ENCODE measurements around the gene LIPT2.
"Not testable (repeated sequence)": the region's sequence is repeated elsewhere in the genome, so short reads cannot be mapped to it uniquely, and the experiment has no call there.

LIPT2 gene

DNA sequence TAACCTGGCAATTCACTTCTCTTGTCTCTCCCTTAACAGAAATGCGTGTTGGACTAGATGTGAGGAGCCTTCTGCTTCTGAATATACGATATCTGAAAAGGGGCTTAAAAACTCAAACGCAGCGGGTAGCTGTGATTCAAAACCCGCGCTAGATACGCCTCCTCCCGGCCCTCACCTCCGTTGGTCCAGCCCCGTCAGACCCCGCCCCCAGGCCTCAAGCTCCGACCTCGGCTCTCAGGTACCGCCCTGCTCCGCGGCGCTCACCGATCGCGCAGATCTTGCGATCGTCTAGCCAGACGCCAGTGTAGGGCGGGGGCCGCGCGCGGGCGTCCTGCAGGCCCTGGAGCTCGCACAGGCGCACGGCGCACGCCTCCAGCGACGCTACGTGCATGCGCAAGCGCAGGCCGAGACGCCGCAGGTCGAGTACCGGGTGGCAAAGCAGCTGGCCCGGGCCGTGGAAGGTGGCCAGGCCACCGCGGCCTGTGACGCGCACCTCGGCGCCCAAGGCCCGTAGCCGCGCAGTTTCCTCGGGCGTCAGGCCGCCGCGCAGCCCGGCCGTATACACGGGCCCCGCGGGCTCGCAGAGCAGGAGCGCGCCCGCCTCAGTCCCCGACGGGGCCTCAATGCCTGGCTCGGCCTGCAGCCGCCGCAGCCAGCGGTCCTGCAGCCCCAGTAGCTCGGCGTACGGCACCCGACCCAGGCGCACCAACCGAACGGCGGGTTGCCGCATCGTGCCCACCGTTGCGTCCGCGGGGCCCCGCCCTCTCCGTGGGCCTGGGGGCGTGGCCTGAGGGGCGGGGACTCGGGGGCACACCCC lies at the start of gene LIPT2:
Gene LIPT2 (minus strand): TSS at position 751 of the 817 bp plus-strand sequence. CDS start 21 bp downstream, at position 730.
- peak; percentile 90 for DNase-seq

DNA sequence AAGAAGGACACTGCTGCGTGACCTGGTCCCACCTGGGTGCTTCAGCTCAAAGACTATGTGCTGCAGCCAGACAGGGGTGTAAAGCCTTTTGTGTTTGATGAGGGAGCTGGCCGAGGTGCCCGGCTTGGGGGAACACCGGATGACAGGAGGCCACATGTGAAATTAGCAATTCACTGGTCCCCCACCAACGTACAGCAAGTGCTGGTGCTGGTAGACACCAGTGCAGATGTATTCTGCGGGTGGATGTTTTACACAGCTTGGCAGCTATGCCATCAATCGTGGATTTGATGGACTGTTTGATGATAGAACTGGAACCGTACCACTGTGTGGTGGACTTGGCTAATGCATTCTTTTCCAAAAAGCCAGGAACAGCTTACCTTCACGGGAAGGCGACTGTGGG lies 47.9 kb upstream of the LIPT2 start:
- DNase-seq: no peak

DNA sequence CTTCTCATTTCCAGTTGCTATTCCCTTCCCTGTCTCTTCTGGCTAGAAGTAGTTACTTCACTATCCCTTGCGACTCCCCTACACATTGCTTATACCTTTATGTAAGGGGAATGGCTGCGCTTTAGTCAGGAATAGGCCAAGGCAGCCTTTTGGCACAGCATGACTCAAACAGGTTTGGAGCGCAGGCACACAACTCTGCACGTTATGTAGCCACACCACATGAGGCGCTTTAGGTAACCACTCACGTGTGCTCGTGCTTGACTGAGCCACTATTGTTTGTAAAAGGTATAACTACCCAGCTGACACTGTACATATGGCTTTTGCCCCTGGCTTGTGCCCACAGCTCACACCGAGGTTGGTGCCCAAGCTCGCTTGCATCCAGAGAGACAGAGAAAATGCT lies 46.7 kb upstream of the LIPT2 start:
- DNase-seq: no peak

DNA sequence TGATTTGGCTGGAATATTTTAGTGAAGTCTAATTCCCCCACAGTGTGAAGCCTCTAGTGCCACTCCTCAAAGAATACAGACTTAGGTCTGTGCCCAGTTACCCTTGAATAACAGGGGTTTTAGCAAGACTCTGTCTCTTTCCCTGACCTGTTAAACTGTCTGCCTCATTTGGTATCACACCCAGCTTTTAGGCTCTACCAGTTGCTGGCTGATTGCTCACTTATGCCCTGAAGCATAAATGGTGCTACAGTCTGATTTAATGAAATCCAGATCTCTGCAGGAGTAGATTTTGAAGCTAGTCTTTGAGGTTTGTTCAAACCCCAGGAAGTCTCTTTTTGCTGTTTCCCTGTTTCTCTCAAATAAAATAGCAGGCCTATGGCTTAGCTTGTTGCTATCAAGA lies 45.2 kb upstream of the LIPT2 start:
- no peak for DNase-seq

DNA sequence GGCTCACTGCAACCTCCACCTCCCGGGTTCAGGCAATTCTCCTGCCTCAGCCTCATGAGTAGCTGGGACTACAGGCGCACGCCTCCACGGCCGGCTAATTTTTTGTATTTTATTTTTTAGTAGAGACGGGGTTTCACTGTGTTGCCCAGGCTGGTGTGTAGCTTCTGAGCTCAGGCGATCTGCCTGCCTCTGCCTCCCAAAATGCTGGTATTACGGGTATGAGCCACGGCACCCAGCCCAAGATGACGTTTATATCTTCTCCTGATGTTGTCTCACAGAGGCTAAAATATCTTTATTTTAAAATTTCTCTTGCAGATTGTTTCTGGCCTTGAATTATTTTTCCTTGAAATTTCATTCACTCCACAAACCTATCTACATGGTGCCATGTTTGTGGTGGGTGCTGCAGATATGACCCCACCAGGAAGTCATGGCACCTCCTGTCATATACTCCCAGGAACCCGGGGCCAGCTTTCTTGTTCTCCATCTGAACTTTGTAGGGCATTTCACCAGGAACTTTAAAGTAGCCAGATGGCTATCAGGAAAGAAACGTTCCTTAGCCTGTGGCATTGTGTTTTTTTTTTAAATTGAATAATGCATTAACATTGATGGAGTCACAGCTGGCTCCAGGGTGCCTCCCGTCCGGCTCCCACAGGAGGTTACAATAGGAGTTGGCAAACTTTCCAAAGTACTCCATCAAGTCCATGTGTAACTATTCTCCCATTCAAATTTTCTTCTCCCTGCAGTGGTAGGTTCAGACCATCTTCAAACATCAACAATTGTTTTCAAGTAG lies 42.0 kb upstream of the LIPT2 start:
- no peak for DNase-seq

DNA sequence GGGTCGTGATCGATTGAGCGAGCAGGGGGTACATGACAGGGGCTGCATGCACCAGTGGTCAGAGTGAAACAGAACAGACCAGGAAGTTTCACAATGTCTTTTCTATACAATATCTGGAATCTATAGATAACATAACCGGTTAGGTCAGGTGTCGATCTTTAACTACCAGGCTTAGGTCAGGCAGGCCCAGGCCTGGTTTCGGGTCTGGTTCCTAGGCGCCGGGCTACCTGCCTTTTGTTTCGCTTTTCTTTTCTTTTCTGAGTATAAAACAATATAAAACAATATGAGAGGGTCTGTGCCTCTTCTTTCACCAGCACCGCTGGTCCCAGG lies 41.4 kb upstream of the LIPT2 start:
- DNase-seq: not testable (repeated sequence)

DNA sequence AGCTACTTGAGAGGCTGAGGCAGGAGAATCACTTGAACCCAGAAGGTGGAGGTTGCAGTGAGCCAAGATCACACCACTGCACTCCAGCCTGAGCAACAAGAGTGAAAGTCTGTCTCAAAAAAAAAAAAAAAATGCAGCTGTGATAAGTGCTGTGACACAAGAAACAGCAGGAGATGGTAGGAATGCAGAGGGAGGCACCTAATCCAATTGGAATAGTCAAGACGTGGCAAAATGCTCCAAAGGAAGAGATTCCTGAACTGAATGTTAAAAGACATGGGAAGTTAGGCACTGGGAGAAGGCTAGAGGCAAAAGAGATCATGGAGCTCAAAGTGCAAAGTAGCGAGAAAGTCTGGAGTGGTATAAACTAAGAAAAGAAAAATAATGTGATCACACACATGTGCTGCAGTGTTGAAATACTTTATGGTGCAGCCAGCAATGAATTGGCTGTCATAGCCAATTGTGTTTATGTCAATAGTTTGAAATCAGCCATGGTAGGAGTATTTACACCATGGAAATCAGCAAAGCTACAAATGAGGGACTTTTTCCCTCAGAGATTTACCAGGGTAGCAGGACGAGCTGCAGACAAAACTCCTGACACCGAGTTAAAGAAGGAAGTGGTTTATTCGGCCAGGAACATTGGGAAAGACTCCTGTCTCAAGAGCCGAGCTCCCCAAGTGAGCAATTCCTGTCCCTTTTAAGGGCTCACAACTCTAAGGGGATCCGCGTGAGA lies 40.9 kb upstream of the LIPT2 start:
- no peak for DNase-seq

DNA sequence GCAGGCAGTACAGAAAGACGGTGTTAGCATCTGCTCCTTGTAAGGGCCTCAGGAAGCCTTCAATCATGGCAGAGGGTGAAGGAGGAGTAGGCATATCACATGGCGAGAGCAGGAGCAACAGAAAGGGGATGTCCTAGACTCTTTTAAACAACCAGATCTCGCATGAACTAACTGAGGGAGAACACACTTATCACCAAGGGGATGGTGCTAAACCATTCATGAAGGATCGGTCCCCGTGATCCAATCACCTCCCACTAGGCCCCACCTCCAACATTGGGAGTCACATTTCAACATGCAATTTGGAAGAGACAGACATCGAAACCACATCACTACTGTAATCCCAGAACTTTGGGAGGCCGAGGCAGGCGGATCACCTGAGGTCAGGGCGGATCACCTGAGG lies 39.9 kb upstream of the LIPT2 start:
- no peak for DNase-seq

DNA sequence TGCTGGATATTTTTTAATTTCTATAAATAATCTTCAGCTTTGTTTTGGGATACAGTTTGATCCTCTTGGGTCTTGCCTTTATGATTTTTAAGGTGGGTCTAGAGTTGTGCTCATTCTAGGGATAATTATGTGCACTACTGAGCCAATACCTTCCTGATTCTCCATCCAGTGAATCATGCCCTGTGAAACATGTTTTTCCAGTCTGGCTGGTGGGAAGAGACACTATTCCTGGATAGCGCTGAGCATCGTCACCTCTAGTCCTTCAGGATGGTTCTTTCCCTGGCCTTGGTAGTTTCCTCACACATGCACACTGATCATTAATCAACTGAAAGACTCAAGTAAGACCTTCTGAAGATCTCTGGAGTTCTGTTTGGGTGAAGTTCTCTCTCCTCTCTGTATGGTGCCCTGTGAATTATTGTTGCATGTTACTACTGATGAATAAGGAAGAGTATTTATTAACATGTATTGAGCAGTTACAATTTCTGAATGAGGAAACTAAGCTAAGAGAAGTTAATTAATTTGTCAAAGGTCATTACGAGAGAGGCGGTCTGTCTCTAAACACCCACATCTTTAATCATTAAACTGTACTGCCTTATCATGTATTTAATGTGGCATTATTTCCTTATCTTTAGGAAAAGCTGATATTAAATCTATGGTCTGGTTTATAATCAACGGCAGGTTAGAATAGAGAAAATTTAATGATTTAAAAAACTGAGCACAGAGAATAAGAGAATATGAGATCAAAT lies 39.1 kb upstream of the LIPT2 start:
- DNase-seq: peak; percentile 70

DNA sequence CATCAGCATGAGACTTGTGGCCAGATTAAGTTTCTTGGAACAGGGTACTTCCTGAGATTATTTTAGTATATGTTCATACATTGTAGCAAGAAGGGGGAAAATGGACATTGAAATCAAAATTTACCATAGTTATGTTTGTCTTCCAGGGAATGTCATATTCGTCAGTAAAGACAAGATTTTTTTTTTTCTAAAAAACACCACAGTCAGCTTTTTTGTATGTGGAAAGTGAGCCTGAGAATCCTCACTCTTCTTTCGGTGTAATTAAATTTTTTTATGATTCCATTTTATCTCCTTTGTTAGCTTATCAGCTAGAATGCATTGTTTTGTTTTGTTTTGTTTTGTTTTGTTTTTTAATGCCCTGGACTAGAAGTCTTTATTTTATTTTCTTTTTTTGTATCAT lies 31.5 kb upstream of the LIPT2 start:
- DNase-seq: no peak

DNA sequence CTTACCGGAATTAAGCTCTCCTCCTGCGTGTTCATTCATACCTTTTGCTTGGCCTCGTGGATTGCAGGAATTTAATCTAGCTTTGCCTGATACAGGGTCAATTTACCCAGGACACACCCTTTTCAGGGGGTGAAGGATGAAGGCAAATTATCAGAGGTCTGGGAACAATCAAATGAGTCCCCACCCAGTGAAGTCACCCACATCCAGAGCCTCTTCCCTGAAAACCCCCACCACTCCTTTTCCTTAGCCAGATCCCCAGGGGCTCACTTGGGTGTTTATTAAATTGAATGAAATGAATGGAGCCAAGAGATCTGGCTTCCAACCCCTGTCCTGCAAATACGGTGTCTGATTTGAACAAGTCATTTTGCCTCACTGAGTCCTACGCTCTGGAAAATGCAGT lies 31.0 kb upstream of the LIPT2 start:
- no peak for DNase-seq

DNA sequence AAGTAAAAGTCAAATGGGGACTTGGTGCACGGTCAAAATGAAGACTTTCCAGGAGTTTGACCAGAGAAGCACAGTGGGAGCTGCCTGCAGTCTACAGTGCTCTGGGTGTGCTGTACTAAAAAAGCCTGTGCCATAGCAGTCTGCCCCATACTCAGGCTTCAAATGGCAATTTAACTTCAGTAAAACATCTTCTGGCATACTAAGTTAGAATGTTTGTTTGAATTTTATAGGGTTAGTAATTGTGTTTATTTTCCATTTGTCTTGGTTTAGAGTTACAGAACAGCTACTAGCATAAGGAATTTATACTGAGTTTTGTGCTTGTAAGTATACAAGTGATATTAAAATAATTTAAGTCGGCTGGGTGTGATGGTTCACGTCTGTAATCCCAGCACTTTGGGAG lies 29.3 kb upstream of the LIPT2 start:
- DNase-seq: no peak

DNA sequence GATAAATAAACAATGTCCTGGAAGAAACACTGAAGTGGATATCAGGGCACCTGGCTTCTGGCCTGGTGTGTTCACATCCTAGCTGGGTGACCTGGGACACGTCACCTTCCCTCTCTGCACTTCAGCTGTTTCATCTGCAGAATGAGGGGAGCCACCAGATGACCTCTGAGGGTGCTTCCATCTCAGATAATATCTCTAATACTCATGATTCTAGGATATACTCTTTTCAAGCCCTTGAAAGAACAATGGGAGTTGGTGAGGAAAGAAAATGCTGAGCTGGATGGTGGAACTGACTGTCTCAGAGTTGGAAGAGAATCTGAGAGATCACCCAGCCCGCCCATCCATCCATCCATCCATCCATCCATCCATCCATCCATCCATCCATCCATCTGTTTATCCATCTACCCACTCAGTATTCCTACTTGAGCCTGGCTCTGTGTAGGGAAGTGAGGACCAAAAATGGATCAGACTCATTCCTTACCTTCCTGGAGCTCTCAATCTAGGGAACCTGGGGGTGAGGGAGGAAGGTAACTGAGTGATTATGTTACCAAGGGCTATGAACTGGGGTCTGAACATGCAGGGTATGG lies 28.2 kb upstream of the LIPT2 start:
- no peak for DNase-seq

DNA sequence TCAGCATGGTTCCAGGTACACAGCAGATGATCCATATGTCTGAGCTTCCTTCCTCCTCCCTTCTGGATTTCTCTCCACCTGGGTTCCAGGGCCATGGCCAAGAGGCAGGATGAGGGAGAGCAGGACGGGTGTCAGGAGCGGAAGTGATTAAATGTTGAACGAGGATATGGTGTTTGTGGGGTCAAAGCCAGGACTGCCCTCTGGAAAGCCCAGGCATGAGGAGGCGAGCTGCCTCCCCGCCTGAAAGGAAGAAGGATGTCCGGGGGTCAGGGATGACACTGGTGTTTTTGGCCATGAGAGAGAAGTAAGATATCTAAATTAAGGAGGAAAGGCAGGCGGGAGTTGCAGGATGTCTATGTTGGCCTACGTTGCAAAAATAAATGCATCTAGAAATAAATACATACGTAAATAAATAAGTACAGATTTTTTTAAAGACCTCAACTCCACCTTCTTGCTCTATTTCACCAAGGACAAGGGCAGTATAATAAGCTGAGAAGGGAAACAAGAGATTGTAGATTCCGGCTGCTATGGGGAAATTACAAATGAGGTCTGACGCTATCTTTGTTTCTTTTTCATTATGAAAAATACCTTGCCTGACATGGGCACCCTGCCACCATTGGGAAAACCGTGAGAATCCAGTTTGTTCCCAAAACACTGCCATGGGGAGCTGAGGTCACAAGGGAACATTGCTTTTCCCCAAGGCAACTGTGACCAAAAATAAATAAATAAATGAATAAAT lies 27.6 kb upstream of the LIPT2 start:
- DNase-seq: no peak

DNA sequence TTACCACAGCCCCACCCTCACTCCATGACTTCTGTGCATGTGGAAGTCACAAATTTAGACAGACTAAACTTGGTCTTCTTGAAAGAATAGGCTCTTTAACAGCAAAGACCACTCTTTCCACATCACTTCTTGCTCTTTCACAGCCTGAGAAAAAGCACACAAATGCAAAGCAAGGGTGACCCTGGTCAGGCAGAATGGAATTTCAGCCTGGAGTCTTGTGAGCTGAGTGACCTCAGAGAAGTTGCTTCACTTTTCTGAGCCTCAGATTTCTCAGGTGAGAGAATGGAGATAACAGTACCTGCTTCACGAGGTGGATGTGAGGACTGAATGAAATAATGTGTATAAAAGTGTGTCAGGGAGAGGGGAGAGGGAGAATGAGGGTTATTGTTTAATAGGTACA lies 26.8 kb upstream of the LIPT2 start:
- no peak for DNase-seq

DNA sequence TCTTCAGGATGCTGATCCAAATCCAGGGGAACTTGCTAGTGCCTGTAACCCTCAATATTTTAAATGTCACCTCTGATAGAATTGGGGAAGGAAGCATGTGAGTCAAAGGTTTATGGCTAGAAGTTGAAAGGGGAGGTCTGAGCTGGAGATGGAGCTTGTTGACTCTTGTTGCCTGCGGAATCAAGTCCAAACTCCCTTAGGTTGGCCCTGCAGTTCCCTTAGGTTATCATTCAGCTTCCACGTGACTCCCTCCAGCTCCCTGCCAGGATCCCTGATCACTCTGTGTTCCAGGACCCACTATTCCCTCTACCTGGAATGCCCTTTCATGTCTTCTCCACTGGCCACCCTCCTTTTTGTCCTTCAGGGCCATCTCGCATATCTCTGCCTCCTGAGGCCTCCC lies 26.2 kb upstream of the LIPT2 start:
- no peak for DNase-seq

DNA sequence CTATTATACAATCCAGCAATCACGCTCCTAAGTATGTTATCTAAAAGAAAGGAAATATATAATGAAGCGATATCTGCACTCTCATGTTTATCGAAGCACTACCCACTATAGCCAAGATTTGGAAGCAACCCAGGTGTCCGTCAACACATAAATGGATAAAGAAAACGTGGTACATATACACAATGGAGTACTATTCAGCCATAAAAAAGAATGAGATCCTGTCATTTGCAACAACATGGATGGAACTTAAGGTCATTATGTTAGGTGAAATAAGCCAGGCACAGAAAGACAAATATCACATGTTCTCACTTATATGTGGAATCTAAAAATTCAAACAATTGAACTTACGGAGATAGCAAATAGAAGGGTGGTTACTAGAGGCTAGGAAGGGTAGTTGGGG lies 24.1 kb upstream of the LIPT2 start:
- not testable (repeated sequence) for DNase-seq

DNA sequence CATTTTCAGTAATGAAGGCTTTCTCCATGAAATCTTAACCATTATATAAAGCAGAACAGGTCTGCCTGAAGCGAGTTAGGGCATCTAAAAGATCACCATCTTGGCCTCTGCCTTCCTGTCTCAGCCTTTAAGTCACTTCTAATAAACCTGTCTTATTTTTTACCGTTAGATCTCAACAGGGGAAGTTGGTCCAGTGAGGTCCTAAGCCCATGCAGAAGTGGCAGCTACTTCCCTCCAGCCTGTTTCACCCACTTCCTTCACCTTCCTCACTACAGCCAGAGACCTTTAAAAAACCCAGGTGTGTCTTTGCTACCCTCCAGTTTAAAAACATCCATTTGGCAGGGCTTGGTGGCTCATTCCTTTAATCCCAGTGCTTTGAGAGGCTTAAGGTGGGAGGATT lies 14.1 kb upstream of the LIPT2 start:
- no peak for DNase-seq

DNA sequence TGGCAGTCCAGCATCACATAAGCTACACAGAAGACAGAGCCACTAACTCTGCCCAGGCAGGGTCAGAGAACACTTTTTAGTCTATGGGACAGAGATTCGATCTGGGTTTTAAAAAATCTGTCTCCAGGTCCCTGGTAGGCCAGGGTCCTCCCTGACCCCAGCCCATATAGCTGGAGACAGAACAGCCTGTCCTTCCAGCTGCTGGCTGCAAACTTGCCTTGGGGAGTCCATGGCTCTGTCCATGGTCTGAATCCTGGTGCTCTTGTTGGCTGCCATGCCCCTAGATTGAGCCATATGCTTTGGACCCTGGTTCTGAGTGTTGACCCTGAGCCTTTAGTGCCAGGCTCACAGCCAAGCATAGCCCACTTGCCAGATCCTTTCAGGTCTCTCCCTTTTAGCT lies 13.3 kb upstream of the LIPT2 start:
- DNase-seq: no peak

DNA sequence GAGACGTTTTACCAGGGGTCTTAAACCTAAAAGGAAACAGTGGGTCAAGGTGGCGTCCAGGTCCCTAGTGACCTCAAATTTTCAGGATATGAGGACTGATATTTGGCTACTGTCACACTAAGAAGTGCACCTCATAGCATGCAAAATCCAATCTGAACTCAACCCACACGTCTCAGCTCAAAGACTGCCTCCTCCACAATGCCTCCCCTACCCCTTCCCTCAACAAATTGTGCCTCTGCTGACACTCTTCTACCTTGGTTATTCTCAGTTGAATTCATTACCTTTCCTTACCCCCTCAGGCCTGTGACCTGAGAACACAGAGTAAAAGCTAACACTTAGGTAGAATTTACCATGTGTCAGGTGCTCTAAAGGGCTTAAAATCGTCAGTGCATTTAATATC lies 12.4 kb upstream of the LIPT2 start:
- no peak for DNase-seq

DNA sequence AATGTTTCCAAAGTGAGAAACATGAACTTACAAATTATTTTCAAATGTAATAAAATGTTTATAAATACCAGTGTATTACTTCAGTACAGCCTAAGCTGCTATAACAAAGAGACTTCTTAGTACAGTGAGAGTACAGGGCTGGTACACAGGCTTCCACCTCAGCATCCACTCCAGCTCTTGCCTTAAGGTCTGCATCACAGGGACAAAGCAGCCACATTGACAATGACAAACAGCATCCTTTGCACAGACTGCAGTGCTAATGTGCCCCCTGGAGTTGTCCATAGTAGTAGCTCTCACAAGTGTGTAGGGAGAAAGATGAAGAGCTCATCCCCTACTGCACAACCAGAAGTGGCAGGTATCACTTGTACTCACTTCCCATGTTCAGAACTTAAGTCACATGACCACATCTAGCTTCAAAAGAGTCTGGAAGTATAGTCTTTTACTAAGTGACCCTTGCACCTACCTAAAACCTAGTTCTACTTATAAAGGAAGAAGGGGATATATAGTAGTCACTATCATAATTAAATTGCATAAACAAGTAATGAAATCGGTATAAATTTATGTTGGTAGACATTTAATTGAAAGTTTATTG lies 10.7 kb upstream of the LIPT2 start:
- no peak for DNase-seq

DNA sequence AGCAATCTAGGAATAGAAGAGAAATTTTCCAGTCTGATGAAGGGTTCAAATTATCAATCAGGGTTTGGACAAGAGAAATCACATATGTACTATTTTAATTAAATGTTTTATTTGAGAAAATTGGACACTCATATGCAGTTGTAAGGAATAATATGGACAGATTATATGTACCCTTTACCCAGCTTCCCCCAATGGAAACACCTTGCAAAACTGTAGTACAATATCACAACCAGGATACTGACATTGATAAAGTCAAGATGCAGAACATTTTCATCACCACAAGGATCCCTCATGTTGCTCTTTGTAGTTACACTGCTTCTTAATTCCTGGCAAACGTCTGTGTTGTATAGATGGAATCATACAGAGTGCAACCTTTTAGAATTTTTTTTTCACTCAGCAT lies 1.4 kb upstream of the LIPT2 start:
- no peak for DNase-seq

All from NCI-H510A treated with DMSO at 0.1 percent for 48 hours (cell line).